Measurements from ENCODE around the gene IFT43. TPM values are rescaled to one million over a fixed set of nuclear protein-coding genes. Genes with fewer than 3 reads are reported as not detected.
A peak's percentile ranks its signal among the peaks of the same experiment; 100 is the strongest.

Gene IFT43
- total and polyA plus RNA-seq, 9 of the 15 experiments (the other 6 are each of a cell fraction or from before 2014, with no cell fraction given): 4.9 to 12.8 (median 8.0) TPM

DNA sequence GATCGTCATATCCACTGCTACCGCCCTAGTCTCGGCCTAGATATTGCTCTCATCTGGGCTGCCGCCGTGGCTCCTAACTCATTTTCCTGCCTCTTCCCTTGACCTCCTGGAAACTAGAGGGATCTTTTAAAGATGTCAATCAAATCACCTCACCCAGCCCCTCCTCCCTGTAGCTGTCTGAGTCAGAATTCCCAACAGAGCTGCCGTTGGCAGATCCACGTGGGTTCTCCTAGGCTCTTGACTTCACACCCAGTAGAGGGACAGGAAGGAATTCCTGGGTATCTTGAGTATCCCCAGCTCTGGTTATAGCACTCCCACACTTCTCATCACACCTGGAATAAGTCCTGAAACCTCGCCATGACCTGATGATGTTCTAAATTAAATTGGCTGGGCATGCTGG is 15.7 kb upstream of the IFT43 start:
- Histone ChIP-seq H3K27ac (ENCODE audit: extremely low read depth, low read depth, low read length) (no peak overlapping the region), H3K4me3 (no peak overlapping the region), H3K79me2 (ENCODE audit: control insufficient read depth, insufficient read depth, low read length) (no peaks in the 10 kb centered on the region), H3K4me2 (ENCODE audit: insufficient read depth, low read length) (no peak overlapping the region), H3K9ac (ENCODE audit: insufficient read depth in 1 of 2, low read depth in 2 of 2, low read length in 2 of 2) (no peak overlapping the region), H3K9me3 (replicated peaks; ENCODE audit: control insufficient read depth, insufficient read depth, low read depth, low read length) (no peaks in the 10 kb centered on the region), H2AFZ (ENCODE audit: low read depth, low read length) (no peak overlapping the region), H3K36me3 (ENCODE audit: control insufficient read depth, insufficient read depth, low read length) (no peaks in the 10 kb centered on the region), H4K20me1 (replicated peaks; ENCODE audit: control insufficient read depth, insufficient read depth, low read length) (no peaks in the 10 kb centered on the region), H3K4me1 (replicated peaks in 1 of 2; ENCODE audit: control insufficient read depth in 2 of 2, insufficient read depth in 2 of 2, low read length in 2 of 2) (no peaks in the 10 kb centered on the region), H3K9me1 (ENCODE audit: control insufficient read depth, insufficient read depth, low read length) (no peaks in the 10 kb centered on the region), H3K27me3 (ENCODE audit: control insufficient read depth in 2 of 2, insufficient read depth in 2 of 2, low read length in 2 of 2) (no peaks in the 10 kb centered on the region)
- CTCF ChIA-PET (ENCODE audit: low intra/inter-chr PET ratio): no interaction called here
- DNase-seq (ENCODE audit: extremely low read depth in 1 of 4, low spot score in 3 of 4): no peak
- intact Hi-C loops (cut with micrococcal nuclease) (no loop called here), in situ Hi-C loops (cut with MboI) (loop anchor here (10.0 kb wide), 1 partner anchor 165 kb away; no protein-coding TSS in a partner anchor)
- WGBS (ENCODE audit: insufficient coverage, low coverage, missing lambda C conversion rate): 64% methylated on average over 5 of the region's 8 CpGs
- POLR2A ChIA-PET: no interaction called here
- BruUV-seq (replicated peaks): no TSS peak
- no peak for ATAC-seq
- TF ChIP-seq POU5F1 (IDR thresholded peaks at IDR 0.05; ENCODE audit: borderline replicate concordance, low read depth, low read length, partially characterized antibody) (no peak), PKNOX1 (IDR thresholded peaks at IDR 0.05) (peak; percentile 44)
- no peak for FAIRE-seq

DNA sequence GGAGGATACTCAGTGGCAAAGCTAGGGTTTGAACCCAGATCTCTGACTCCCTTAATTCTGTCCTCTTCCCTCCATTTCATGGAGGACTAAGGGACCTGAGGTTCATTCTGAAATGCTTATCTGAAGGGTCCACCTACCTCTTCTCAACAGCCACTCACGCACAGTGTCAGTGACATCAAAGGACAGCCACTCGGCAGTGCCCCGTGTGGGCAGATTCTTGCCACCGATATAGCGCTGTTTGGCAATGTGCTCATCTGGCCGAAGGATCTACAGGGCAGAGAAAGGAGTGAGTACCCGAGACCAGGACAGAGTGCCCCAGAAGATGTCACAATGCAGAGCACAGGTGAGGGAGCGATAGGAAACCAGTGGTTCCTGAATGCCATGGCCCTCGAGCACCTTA is 14.6 kb upstream of the IFT43 start:
- H2AFZ ChIP-seq (ENCODE audit: low read depth, low read length): no peak overlapping the region
- ChIA-PET CTCF (ENCODE audit: low intra/inter-chr PET ratio) (no interaction called here), POLR2A (no interaction called here)
- intact Hi-C loops (cut with micrococcal nuclease): no loop called here
- no peaks in the 10 kb centered on the region for H4K20me1 ChIP-seq (replicated peaks; ENCODE audit: control insufficient read depth, insufficient read depth, low read length)
- H3K4me1 ChIP-seq (replicated peaks in 1 of 2; ENCODE audit: control insufficient read depth in 2 of 2, insufficient read depth in 2 of 2, low read length in 2 of 2): no peaks in the 10 kb centered on the region
- FAIRE-seq (no peak), ATAC-seq (no peak), DNase-seq (ENCODE audit: extremely low read depth in 1 of 4, low spot score in 3 of 4) (no peak)
- no peaks in the 10 kb centered on the region for H3K9me3 ChIP-seq (replicated peaks; ENCODE audit: control insufficient read depth, insufficient read depth, low read depth, low read length)
- no peak overlapping the region for H3K4me2 ChIP-seq (ENCODE audit: insufficient read depth, low read length)
- 61% methylated on average over 8 of the region's 9 CpGs for WGBS (ENCODE audit: insufficient coverage, low coverage, missing lambda C conversion rate)
- H3K9me1 ChIP-seq (ENCODE audit: control insufficient read depth, insufficient read depth, low read length): no peaks in the 10 kb centered on the region
- H3K36me3 ChIP-seq (ENCODE audit: control insufficient read depth, insufficient read depth, low read length): no peaks in the 10 kb centered on the region
- no peak overlapping the region for H3K9ac ChIP-seq (ENCODE audit: insufficient read depth in 1 of 2, low read depth in 2 of 2, low read length in 2 of 2)
- no peak overlapping the region for H3K27ac ChIP-seq (ENCODE audit: extremely low read depth, low read depth, low read length)
- no peak overlapping the region for H3K4me3 ChIP-seq
- H3K27me3 ChIP-seq (ENCODE audit: control insufficient read depth in 2 of 2, insufficient read depth in 2 of 2, low read length in 2 of 2): no peaks in the 10 kb centered on the region
- H3K79me2 ChIP-seq (ENCODE audit: control insufficient read depth, insufficient read depth, low read length): no peaks in the 10 kb centered on the region
- BruUV-seq (replicated peaks): no TSS peak
- in situ Hi-C loops (cut with MboI): loop anchor here (10.0 kb wide), 1 partner anchor 166 kb away; no protein-coding TSS in a partner anchor
- TF ChIP-seq ZNF174 (CRISPR knock-in tag; IDR thresholded peaks at IDR 0.05) (no peak), ZFX (CRISPR knock-in tag; IDR thresholded peaks at IDR 0.05) (no peak), IRF1 (CRISPR knock-in tag; IDR thresholded peaks at IDR 0.05; ENCODE audit: borderline replicate concordance) (no peak), HNRNPK (IDR thresholded peaks at IDR 0.05; ENCODE audit: low read depth, low read length, poor library complexity, severe bottlenecking) (no peak), MEF2D (tag; conservative IDR thresholded peaks at IDR 0.05; ENCODE audit: low read depth) (no peak)
- TF ChIP-seq, protein P1, sequence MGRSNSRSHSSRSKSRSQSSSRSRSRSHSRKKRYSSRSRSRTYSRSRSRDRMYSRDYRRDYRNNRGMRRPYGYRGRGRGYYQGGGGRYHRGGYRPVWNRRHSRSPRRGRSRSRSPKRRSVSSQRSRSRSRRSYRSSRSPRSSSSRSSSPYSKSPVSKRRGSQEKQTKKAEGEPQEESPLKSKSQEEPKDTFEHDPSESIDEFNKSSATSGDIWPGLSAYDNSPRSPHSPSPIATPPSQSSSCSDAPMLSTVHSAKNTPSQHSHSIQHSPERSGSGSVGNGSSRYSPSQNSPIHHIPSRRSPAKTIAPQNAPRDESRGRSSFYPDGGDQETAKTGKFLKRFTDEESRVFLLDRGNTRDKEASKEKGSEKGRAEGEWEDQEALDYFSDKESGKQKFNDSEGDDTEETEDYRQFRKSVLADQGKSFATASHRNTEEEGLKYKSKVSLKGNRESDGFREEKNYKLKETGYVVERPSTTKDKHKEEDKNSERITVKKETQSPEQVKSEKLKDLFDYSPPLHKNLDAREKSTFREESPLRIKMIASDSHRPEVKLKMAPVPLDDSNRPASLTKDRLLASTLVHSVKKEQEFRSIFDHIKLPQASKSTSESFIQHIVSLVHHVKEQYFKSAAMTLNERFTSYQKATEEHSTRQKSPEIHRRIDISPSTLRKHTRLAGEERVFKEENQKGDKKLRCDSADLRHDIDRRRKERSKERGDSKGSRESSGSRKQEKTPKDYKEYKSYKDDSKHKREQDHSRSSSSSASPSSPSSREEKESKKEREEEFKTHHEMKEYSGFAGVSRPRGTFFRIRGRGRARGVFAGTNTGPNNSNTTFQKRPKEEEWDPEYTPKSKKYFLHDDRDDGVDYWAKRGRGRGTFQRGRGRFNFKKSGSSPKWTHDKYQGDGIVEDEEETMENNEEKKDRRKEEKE (IDR thresholded peaks at IDR 0.05; ENCODE audit: borderline replicate concordance in 1 of 2, control insufficient read depth in 1 of 2, low read depth in 2 of 2, low read length in 1 of 2): no peak

Data from K562 (cell line).